GOT3 (cell line): ENCODE results near the gene LGI2.
"Not testable (repeated sequence)": the region's sequence is repeated elsewhere in the genome, so short reads cannot be mapped to it uniquely, and the experiment has no call there.

ENCODE experiments used
- DNase-seq: peaks from one replicate; lab custom pipeline; 2025; ENCODE audit warnings: mixed read lengths; lab: John Stamatoyannopoulos, UW

LGI2 gene, protein sequence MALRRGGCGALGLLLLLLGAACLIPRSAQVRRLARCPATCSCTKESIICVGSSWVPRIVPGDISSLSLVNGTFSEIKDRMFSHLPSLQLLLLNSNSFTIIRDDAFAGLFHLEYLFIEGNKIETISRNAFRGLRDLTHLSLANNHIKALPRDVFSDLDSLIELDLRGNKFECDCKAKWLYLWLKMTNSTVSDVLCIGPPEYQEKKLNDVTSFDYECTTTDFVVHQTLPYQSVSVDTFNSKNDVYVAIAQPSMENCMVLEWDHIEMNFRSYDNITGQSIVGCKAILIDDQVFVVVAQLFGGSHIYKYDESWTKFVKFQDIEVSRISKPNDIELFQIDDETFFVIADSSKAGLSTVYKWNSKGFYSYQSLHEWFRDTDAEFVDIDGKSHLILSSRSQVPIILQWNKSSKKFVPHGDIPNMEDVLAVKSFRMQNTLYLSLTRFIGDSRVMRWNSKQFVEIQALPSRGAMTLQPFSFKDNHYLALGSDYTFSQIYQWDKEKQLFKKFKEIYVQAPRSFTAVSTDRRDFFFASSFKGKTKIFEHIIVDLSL

DNA sequence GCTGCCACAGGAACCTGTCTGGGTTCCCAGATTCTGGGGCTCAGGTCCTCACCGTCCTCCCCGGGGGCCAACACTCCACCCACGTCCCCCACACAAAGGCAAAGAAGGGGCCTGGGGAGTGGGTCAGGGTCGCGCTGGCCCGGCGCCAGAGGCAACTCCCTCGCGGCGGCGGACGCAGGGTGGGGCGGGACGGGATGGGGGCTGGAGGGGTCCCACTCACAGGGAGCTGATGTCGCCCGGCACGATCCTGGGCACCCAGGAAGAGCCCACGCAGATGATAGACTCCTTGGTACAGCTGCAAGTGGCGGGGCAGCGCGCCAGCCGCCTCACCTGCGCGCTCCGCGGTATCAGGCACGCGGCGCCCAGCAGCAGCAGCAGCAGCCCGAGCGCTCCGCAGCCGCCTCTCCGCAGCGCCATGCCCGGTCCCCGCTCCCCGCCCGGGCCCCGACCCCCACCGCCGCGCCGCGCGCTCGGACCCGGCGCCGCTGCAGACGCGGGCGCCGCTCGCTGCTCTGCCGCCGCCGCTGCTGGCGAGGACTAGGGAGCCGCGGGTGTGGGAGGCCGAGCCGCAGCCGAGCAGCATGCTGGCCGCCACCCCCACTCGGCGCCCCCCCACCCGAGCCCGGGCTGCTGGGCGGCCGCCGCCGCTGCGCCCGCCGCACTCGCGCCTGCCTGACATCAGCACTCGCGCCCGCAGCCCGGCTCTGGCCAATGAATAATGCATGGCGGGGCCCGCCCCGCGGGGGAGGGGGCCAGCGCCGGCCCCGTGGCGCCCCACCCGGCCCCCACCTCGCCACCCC lies at the start of gene LGI2:
Gene LGI2 (minus strand): TSS at position 670 of the 800 bp plus-strand sequence. CDS start 253 bp downstream, at position 417.
- DNase-seq, result no peak

DNA sequence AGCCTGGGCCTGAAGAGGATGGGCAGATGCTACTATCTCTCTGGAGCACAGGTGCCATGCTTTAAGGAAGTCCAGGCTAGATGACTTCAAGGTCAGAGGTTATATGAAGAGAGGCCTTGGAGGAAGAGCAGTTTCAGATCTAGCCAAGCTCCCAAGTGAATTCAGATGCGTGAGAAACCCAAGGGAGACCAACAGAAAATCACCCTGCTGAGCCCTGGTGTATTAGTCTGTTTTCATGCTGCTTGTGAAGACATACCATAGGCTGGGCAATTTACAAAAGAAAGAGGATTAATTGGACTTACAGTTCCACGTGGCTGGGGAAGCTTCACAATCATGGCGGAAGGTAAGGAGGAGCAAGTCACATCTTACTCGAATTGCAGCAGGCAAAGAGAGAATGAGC lies 47.8 kb upstream of the LGI2 start:
- DNase-seq, result no peak

DNA sequence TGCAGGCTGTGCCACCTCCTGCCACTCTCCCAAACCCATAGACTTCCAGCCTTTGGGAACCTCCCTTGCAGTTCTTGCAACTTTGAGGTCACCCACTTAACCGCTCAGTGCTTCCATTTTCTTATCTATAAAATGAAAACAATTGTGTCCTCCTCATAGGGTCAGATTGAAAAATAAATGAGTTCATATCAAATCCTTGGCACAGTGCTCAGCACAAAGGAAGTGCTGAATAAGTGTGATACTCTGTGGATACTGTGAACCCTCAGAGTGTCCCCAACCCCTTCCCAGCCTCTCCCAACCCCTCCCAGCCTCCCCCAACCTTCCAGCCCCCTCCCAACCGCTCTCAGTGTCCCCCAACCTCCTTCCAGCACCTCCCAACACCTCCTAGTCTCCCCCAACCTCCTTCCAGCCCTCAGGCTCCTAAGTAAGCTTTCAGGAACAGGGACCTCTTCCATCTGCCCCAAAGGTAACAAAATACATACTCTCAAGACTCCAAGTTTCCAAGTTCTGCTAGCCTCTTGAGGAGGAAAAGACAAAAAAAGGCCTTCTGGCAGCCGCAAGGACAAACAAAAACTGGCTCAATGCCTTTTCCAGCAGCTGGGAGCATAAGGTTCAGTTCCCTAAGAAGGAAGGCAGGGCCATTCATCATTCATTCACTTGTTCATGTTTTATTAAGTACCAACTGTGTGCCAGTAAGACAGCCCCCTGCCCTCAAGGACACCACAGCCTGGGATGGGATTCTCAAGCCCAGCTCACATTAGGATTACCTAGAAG lies 46.1 kb upstream of the LGI2 start:
- DNase-seq, result no peak

DNA sequence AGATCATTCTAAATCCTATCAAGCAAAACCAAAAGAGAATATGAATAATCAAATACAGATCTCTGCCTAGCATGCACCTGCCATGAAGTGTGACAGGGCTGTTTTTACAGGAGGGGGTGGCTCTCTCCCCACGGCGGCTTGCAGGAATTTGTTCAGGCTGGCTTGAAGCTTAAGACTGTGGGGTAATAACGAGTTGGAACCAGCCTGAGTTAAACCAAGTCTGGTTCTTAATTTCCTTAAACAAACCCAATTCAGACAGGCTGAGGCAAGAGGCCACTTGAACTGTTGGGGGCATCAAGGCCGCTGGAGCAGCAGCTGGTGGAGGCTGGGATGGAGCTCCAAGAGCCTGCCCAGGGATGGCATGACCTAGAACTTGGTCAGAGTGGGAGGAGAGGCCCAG lies 45.1 kb upstream of the LGI2 start:
- DNase-seq, result no peak

DNA sequence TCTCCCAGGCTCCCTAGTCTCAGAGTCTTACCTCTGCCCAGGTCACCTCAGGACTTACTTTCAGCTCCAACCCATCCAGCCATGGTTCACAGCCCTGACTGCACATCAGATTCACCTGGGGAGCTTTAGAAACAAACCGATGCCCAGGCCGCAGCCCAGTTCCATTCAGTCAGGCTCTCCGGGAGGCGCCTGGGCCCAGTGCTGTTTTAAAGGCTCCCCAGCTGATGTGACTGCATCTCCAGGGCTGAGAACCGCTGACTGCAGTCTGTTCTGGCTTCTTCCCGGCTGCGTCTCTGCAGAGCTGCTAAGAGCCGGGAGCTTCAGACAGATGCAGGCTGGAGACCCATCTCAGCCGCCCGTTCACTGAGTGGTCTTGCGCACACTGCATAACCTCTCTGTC lies 44.4 kb upstream of the LGI2 start:
- DNase-seq, result no peak

DNA sequence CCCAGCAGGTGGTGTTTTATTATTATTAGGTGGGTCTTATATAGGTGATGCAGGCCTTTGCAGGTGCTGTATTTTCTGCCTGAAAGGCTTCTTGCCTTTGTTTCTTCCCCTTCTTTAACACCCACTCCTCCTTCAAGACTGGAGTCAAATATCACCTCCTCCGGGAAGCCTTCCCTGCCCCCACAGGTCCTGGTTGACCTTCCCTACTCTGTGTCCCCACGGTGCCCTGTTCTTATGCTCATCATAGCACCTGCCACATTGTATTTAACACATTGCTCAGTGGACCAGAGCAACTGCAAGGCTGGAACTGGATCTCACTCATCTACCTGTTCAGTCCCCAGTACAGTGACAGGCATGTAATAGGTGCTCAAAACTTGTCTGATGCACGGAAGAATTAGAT lies 39.8 kb upstream of the LGI2 start:
- no peak for DNase-seq

DNA sequence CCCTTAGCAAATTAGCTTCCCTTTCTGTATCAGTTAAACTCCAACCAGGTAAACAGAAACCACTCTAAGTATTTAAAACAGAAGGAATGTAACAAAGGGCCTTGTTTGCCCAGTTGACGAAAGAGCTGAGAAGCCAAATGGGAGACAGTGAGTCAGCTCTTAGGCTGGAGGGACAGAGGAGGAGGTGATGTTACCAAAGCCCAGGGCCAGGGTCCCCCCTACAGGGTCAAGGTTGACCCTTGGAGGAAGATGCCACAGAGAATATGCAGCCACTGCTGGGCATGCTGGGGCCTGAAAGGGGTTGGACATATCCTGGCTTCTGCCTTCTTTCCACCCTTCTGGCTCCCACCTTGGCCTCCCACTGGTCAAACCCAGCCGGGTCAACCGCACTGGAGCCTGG lies 38.3 kb upstream of the LGI2 start:
- DNase-seq, result no peak

DNA sequence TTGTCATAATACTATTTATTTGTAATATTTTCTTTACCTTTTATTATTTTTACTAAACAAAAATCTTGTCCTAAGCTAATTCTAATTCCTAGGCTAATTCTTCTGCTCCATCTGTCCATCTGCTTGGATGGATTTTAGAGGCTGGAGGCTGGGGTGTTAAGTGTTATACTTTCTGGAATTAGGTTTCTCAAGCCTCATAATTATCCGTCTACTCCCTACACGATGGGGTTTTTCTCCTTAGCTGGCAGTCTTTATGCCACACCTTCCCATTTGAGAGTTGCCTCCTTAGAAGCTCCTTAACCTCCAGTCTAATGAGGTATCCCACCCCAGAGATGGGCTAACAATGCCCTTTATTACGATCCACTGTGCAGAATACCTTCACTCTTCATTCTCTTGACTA lies 37.6 kb upstream of the LGI2 start:
- no peak for DNase-seq

DNA sequence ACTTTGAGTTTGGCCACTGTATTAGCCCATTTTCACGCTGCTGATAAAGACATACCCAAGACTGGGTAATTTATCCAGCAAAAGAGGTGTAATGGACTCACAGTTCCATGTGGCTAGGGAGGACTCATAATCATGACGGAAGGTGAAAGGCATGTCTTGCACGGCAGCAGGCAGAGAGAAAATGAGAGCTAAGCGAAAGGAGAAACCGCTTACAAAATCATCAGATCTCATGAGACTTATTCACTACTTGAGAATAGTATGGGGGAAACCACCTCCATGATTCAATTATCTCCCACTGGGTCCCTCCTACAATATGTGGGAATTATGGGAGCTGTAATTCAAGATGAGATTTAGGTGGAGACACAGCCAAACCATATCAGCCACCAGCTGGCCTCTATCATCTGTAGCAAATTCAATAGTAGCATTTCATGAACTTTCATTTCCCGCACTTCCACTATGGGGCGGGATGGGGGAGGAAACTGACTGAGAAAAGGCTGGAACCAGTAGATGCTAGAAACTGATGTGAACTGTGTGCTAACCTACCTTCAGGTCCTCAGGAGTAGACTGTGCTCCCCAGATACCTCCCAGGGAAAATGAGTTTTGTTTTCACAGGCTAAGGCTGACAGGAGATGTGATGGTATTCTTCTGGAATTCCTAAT lies 35.3 kb upstream of the LGI2 start:
- DNase-seq, result no peak

DNA sequence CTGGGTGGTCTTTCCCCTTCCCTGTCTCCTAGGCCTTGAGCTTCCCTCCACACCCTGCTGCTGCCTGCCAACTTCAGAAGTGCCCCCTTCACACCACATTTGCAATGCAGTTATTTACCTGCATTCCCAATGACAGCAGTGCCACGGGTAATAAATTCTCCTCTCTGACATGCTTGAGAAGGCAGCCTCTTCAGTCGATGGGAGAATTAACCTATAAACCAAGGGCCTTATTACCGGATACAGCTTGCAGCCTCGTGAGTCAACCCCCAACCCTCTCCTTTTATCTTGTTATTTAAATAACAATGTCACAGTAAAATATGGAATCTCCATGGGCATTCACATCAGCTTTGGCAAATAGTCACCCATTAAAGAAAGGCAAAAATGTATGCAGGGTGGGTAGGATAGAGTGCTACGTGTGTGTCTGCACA lies 34.7 kb upstream of the LGI2 start:
- no peak for DNase-seq

DNA sequence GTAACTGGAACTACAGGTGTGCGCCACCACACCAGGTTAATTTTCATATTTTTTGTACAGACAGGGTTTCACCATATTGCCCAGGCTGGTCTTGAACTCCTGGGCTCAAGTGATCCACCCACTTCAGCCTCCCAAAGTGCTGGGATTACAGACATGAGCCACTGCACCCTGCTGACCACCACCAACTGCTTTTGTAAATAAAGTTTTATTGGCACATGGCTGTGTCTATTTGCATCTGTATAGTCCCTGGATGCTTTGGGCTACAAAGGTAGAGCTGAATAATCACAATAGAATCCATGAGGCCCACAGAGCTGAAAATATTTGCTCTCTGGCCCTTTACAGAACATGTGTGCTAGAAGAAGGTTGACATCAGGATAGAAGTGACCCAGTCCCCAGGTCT lies 33.7 kb upstream of the LGI2 start:
- DNase-seq, result not testable (repeated sequence)

DNA sequence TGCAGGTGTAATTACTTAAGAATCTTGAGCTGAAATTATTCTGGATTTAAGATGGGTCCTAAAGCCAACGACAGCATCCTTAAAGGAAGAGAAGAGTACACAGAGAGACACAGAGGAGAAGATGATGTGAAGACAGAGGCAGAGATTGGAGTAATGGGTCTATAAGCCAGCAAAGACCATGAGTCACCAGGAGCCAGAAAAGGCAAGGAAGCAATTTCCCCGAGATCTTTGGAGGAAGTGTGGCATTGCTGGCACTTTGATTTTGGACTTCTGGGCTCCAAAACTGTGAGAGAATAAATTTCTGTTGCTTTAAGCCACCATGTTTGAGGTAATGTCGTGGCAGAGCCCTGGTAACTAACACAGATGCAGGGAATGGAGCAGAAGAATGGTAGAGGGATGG lies 32.4 kb upstream of the LGI2 start:
- DNase-seq, result no peak

DNA sequence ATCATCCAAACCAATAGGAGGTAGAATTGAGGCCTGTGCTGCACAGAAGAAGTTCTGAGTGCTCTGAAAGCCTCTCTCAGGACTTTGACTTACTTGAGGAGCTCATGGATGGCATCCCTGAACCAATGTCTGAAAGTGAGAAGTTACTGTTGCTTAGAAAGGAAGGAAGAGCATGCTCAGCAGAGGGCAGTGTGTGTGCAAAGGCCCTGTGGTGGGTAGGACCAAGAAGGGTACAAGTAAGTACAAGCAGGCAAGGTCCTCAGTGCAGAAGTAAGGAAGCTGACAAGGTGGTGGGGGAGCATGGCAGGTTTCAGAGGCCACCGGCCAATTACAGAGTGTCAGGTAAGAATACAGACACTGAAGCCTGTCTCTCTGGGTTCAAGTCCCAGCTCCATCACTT lies 31.4 kb upstream of the LGI2 start:
- no peak for DNase-seq

DNA sequence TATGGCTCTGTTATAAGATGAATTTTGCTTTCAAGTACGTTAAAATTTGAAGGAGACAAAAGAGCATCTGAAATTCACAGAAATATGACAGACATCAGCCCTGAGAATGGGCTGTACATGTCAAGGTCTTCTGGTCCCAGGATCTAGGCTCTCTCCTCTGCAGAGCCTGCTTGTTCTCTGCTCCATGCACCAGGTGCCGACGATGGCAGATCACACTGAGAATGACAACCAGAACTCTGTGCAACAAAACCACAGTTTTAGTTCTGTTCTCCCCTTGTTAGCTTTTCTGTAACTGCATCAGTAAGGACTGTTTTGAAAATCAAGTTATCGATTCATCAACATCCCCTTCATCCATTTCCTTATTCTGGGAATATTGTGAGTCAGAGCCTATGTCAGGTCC lies 30.9 kb upstream of the LGI2 start:
- no peak for DNase-seq

DNA sequence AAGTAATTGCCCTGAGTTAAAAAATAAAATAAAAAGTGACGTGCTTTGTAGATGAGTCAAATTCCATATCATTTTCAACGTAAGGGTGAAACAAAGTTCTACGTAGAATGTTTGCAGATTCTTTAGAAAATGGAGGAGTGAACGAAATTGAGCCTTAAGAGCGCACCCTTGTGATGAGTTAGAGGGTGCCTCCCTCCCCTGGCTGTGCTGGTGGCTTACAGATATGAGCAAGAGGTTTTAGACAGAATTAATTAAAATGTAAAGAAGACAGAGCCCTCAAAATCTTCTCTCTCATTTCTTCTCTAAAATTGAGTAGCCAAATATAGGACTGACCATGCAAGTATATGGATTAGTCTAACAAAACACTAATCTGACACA lies 30.2 kb upstream of the LGI2 start:
- no peak for DNase-seq

DNA sequence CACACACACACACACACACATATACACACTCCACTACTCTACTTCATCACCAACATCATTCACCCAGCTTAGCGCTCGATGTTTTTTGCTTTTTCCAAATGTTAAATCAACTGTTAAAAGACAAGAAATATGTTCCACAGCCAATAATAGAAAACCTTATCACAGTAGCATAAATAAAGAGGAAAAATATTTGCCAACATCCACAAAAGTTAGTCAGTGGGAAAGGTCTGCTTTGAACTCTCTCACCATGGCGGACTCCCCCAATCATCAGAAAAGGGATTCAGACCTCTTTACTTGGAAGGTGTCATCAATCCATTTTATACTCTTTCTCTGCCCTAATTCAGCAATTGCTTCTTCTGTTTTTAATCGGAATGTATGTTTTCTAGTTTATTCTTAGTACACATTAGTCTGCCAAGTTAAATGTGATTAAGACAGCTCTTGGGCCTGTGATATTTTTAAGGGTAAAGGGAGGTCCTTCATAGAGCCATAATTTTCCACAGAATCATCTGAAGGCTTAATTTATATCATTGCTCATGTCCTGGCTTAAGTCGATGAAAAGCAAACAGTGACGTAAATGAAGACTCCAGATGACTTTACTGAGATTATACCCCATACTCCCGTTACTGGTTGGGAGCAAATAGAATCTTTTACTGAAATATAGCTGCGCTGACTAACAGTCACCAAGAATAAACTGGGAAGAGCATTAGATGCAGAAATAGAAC lies 29.7 kb upstream of the LGI2 start:
- no peak for DNase-seq

DNA sequence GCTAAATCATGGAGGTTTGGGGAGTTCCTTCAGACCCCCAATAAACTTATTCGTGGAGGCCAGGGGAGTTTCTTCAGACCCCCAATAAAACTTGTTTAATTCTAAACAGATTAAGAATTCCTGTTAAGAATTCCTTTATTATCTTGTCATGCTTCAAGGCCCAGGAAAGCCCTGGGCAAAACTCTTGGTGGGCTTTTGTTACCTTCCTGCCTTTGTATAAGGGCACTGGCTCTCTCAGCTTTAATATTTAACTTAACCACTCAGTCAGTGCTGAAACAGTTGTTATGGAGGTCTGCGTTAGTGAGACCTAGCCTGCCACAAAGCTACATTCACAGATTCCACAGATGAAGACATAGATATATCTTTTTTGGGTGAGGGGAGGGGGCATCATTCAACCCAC lies 29.0 kb upstream of the LGI2 start:
- no peak for DNase-seq

DNA sequence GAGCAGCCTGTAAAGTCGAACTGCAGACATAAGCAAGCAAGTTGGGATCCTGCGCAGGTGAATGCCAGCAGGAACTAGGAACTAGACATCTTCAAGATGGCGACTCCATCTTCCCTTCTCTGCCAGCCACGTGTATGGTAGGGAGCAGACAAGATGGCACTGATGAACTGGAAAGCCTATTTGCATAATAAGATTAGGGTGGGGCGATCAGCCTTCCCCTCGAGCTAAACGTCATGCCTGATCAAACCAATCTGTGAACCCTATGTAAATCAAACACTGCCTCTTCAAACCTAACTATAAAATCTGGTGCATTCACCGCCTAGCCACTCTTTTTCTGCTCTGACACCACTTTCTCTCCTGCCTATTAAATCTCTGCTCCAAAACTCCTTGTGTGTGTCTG lies 28.1 kb upstream of the LGI2 start:
- no peak for DNase-seq

DNA sequence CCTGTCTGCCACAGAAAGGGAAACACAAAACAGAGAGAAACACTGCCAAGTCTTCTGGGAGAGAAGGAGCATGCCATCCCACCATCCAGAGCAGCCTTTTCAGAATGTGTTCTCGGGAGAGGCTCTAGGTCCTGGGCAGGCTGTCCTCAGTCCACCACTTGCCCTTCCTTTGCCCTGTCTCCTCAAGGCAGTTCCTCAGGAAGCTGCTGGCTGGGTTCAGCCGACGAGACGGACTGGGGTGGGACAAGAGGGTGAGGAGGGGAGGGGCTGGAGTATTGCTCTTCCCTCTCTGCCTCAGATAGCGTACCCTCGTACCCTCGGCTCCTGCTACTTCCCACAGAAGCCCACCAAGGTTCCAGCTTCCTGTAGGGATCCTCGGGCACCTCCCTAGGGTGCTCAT lies 26.6 kb upstream of the LGI2 start:
- no peak for DNase-seq

DNA sequence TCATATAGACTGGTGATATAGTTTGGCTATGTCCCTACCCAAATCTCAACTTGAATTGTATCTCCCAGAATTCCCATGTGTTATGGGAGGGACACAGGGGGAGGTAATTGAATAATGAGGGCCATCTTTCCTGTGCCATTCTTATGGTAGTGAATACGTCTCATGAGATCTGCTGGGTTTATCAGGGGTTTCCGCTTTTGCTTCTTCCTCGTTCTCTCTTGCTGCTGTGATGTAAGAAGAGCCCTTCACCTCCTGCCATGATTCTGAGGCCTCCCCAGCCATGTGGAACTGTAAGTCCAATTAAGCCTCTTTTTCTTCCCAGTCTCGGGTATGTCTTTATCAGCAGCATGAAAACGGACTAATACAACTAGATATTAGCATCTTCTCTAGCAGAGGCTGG lies 21.3 kb upstream of the LGI2 start:
- not testable (repeated sequence) for DNase-seq

DNA sequence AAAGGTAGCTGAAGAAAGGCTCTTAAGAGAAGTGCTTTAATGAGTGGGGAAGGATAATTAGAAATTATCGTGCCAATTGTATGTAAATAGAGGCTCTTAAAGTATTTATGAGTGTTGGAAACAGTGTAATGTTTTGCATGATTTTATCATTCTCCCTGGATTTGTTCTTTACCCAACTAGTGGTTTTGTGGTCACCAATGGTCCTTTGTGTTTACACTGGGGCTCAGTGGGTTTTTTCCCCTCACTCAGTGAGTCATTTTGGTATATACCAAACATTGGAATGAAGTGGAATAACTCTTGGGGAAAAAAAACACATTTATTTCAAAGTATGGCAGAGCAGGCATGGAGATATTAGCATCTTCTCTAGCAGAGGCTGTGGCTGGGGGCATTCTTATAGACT lies 20.8 kb upstream of the LGI2 start:
- DNase-seq, result no peak
